NCI-H510A treated with DMSO at 0.1 percent for 48 hours (cell line): ENCODE data around the gene OR2M5.

Experiments used
- DNase-seq: peaks from one replicate; lab custom pipeline; 2025; lab: John Stamatoyannopoulos, UW

The OR2M5 gene, protein sequence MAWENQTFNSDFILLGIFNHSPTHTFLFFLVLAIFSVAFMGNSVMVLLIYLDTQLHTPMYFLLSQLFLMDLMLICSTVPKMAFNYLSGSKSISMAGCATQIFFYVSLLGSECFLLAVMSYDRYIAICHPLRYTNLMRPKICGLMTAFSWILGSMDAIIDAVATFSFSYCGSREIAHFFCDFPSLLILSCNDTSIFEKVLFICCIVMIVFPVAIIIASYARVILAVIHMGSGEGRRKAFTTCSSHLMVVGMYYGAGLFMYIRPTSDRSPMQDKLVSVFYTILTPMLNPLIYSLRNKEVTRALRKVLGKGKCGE

DNA sequence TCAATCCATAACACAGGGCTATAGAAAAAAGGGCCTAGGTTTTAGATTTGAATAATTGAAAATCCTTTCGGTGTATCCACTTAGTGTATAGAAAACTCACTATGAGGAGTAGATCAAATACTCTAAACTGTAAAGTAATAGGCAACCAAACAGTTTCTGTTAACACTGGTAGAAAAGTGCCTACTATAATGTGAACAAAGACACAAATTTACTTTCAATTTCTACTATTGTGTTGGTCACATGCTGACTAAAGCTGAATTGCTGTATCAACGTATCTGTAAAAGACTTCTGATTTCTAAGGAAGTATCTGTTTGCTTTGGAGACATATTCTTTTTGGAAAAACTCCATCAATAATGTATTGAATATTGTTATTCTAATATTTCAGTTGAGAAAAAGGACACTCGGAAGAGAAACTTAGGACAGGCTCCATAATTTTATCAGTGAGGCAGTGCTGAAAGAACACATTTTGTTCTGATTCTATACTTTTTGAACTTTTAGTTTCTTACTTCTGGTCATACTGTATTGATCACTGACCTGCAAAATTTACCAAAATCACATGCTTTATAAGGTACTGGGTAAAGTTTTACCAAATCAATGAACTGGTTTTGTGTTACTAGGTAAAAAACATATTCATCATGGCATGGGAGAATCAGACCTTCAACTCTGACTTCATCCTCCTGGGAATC is at the start of gene OR2M5:
OR2M5 (plus strand) TSS at position 636 of the 686 bp plus-strand sequence; CDS start at position 636, 0 bp downstream.
- no peak for DNase-seq

DNA sequence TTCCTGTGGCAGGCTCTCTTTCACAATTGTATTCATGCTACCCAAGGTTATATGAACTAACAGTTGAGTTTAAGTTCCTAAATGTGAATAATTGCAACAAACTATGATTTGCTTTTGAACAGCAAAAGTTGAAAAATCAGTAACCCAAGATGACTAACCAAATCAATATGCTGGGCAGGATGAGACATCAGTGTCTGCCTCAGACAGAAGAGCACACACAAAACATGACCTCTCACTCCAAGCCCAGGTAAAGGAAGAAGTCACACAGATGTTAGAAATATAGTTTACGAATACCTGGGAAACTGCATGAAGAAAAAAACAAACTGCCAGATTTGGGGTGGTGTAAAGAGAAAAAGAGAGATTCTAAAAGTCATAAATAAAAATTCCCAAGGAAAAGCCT is 46.4 kb upstream of the OR2M5 start:
- DNase-seq: no peak

DNA sequence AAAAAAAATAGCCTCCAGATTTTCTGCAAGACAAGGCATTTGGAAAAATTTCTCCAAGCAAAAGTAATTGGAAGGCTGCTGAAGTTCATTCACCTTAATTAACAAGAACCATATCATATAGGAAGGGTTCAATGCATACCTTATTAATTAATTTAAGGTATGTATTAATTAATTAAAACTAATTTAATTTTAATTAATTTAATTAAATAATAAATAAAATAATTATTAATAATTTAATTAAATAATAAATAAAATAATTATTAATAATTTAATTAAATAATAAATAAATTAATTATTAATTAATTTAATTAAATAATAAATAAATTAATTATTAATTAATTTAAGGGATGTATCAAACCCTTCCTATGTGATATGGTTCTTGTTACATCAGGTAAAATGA is 42.1 kb upstream of the OR2M5 start:
- DNase-seq: no peak

DNA sequence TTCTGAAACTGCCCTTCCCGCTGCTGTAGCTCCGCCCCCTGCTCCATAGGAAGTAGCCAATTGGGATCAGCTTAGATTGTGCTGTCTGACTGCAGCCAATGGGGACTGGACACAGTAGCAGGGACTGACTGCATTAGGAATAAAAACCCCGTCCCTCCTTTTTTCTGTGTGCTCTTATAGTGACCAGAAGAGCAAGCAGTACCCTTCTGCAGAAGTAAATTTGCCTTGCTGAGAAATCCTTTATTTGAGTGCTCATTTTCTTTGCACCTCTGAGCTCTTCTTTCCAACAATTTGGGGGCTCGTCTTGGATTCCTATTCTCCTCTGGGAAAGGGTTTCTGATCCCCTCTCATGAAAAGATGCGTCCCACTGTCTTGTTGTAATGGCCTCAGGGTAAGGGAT is 33.8 kb upstream of the OR2M5 start:
- no peak for DNase-seq

DNA sequence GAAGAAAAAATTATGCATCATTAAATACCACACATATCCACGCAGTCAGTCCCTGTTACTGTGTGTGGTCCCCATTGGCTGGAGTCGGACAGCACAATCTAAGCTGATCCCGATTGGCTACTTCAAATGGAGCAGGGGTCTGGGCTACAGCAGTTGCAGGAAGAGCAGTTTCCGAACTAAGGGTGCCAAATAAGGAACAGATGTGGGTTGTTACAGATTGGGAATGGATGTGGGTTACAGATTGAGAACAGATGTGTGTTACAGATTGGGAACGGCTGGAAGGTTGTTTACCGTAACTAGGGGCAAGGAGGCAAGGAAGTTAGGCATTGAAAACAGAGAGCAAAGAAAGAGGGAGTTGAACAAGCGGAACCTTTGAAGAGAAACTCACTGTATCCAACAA is 30.1 kb upstream of the OR2M5 start:
- DNase-seq: no peak

DNA sequence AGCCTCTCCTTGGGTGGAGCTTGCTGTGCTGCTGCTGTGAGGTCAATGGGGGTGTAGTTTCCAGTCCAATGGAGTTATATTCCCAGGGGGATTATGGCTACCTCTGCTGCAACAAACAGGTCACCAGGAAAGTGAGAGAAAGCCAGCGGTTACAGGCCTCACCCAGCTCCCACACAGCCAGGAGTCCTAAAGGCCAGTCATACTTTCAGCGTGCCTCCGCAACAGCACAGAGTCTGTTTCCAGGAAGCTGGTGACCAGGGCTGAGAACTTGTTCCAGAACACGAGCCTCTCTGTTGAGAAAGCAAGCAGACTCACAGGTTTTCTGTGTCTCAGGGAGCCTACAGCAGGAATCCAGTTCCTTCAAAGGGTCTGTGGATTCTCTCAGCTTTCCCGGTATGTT is 17.3 kb upstream of the OR2M5 start:
- no peak for DNase-seq

DNA sequence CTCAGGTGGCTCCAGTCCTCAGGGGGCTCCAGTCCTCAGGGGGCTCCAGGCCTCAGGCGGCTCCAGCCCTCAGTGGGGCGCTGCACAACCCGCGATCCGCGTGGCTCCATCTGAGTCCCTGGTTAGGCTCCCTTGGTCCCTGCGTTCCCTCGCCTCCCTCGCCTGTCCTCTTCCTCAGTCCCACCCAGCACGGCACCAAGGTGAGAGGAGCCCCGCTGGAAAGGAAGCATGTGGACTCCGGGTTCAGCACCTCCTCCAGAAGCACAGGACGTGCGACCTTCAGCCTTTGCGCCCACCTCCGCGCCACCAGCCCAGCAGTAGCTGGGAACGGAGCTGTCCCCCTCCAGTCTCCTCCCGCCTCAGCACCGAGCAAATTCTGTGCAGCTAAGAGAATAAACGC is 8.1 kb upstream of the OR2M5 start:
- DNase-seq: no peak

DNA sequence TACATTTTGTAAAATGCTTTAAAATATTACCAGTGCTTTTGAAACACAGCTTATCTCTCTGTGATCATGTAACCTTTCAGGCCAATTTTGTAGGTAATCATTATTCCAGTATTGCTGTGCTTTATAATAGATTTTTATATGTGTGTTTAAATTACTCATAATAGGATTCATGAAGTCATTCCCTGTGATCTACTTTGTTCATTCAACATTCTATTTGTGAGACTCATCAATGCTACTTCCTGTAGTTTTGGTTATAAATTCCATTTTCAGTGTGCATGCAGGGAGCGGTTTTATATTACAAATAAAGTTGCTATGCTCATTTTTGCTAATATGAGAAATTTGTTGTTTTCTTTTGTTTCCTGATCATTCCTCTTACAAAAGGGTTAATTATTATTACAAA is 4.1 kb upstream of the OR2M5 start:
- DNase-seq: no peak

DNA sequence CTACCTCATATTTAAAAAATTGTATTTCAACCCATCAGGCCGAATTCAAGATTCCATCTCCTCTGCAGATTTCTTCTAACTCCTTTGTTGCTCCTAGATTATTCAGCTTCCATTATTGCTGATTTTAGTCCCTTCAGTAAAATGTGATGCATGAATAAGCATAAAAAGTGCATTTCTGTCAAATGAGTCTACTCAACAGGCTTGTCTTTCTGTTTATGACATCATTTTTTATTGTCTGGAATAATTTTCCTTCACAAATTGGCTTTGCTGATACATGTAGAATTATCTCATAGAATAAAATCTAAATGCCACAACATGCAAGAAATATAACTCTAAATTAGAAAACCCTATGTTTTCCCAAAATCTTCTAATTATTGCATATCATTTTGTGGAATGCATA is 1.6 kb upstream of the OR2M5 start:
- DNase-seq: no peak

DNA sequence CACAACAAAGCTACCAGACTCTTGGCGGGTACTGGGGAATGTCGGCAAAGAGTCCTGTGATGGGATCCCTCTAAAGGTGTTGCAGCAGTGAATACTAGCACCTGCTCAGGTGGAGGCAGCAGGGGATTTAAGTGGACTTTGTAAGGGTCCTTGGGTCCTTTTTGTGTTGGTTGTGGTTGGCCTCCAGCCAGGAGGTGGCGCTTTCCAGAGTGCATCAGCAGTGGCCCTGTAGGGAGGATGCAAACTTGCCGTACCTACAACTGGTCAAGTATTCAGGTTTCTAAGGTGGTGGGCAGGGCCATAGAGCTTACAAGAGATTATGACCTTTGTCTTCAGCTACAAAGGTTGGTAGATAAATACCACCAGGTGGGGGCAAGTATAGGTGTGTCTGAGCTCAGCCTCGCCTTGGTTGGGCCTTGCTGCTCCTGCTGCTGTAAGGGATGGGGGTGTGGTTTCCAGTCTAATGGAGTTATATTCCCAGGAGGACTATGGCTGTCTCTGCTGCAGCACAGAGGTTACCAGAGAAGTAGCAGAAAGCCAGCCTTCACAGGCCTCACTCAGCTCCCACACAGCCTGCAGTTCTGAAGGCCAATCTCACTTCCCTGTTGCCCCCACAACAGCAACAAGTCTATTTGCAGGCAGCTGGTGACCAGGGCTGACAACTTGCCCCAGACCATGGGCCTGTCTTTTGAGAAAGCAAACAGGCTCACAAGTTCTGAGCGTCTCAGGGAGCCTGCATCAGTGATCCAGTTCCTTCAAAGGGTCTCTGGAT is 7.3 kb downstream of the OR2M5 start:
- no peak for DNase-seq

DNA sequence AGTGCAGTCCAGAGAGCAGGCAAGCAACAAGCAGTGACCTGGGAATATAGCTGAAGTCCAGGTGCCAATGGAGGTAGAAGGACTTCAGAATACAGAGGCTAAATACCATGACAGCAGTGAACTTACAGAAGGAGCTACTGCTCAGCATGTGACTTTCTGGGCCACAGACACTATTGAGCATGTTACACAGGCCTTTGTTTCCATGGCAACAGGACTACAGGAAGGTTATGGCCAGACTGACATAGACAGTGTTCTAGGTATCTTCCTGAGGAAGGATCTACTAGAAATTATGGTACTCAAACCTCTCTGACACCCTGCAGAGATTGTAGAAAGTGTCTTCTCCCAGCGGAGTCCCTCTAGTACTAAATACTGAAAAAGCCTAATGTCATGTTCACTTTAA is 11.0 kb downstream of the OR2M5 start:
- no peak for DNase-seq

DNA sequence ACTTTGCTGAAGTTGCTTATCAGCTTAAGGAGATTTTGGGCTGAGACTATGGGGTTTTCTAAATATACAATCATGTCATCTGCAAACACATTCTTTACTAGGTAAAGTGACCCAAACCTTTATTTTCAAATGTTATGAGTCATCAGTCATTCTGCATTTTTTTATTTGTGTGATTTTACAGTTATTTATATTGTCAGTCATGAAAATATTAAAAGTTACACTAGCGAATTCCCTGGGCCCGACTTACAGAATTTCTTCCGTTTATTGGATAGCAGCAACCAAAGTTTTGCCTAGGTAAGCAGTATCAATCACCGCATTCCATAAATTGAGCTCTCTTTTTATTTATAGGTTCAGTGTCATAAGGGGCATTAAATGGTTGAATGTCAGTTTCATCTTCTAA is 13.8 kb downstream of the OR2M5 start:
- DNase-seq: no peak

DNA sequence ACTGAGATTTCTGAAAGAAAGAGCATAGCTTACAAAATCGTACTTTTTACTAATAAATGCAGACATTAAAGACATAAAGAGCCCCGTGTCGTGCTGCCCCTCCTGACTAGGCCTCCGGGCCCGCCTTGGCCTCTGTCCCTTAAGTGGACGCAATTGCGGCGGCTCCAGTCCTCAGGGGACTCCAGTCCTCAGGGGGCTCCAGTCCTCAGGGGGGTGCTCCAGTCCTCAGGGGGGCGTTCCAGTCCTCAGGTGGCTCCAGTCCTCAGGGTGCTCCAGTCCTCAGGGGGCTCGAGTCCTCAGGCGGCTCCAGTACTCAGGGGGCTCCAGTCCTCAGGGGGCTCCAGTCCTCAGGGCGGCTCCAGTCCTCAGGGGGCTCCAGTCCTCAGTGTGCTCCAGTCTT is 19.1 kb downstream of the OR2M5 start:
- DNase-seq: no peak

DNA sequence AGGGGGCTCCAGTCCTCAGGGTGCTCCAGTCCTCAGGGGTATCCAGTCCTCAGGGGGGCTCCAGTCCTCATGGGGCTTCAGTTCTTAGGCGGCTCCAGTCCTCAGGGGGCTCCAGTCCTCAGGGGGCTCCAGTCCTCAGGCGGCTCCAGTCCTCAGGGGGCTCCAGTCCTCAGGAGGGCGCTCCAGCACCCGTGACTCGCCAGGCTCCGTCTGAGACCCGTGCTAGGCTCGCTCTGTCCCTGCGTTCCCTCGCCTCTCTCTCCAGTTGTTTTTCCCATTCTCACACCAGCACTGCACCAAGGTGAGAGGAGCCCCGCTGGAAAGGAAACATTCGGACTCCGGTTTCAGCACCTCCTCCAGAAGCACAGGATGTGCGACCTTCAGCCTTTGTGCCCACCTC is 20.2 kb downstream of the OR2M5 start:
- DNase-seq: no peak

DNA sequence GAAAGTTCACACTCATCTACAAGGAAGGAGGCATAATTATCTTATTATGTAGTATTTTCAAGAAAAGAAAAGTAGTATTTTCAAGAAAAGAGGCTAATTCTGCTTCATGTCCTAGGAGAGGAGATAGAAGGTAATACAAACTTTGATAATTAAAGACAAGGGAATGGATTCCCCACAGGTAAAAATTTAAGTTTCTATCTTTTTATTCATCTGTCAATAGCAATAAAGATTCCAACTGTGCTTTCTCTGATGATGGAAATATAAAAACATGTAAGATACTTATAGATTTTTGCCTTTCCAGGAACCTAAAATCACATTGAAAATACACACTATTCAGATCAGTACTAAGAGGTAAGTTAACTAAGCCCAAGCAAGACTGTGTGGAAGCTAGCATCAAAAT is 29.6 kb downstream of the OR2M5 start, which contains the start of gene OR2M2:
OR2M2 (plus strand) TSS at position 301 of the 400 bp plus-strand sequence. CDS start 5,165 bp downstream, outside the sequence.
- DNase-seq: no peak

DNA sequence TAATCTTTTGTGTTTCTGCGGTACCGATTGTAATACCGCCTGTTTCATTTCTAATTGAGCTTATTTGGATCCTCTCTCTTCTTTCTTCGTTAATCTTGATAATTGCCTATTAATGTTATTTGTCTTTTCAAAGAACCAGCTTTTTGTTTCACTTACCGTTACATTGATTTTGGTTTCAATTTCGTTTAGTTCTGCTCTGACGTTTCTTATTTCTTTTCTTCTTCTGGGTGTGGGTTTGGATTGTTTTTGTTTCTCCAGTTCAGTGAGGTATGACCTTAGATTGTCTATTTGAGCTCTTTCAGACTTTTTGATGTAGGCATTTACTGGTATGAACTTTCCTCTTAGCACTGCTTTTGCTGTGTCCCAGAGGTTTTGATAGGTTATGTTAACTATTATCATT is 39.0 kb downstream of the OR2M5 start:
- DNase-seq: no peak

DNA sequence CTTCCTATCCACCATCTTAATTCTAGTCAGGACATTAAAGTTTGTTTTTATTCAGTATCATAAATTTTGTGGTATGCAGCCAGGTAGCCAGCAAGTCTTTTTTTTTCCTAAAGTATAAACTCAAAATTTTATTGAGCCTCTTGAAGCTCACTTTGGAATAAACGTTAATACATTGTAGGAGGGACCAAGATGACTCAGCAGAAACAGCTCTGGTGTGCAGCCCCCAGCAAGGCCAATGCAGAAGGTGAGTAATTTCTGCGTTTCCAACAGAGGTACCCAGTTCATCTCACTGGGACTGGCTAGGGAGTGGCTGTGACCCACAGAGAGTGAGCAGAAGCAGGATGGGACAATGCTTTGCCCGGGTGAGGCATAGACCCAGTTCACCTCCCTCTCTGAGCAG is 42.4 kb downstream of the OR2M5 start:
- DNase-seq: no peak

DNA sequence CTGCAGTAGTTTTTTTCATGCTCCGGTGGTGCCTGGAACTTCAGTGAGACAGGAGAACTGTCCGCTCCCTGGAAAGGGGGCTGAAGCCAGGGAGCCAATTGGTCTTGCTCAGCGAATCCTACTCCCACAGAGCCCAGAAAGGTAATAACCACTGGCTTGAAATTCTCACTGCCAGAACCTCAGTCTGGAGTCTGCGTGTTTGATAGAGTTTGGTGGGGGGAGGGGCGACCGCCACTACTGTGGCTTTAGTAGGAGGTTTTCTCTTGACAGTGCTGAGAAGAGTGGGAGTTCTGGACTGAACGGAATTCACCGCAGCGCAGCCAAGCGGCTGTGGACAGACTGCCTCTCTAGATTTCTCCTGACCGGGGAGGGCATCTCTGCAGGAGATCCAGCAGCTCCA is 44.1 kb downstream of the OR2M5 start:
- no peak for DNase-seq

DNA sequence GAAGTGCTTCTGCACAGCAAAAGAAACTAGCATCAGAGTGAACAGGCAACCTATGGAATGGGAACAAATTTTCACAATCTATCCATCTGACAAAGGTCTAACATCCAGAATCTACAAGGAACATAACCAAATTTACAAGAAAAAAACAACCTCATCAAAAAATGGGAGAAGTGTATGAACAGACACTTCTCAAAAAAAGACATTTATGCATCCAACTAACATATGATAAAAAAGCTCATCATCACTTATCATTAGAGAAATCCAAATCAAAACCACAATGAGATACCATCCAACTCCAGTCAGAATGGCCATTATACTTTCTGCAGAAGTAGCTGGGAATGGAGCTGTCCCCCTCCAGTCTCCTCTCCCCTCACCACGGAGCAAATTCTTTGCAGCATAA is 49.2 kb downstream of the OR2M5 start:
- no peak for DNase-seq
